Endodermal cell (in vitro differentiated cells): ENCODE data around the gene CUEDC2. TPM values are rescaled to one million over a fixed set of nuclear protein-coding genes. Genes with fewer than 3 reads are reported as not detected.

Experiments
- DNase-seq: peaks from one replicate; pipeline ENCODE4 v3.0.0-alpha.2; 2017
- H3K27ac ChIP-seq: 2 replicates; pipeline ENCODE4 v1.5.1; 2013; ENCODE audit warnings: mild to moderate bottlenecking, low read depth, low read length, moderate library complexity
- H3K27me3 ChIP-seq: 2 replicates; pipeline ENCODE4 v1.6.1; 2013; ENCODE audit warnings: mild to moderate bottlenecking, low read length, moderate library complexity; ENCODE audit not compliant: insufficient read depth, control insufficient read depth, poor library complexity, severe bottlenecking
- H3K36me3 ChIP-seq: 2 replicates; pipeline ENCODE4 v1.7.0; 2013; ENCODE audit warnings: mild to moderate bottlenecking, low read length, moderate library complexity; ENCODE audit not compliant: control insufficient read depth, insufficient read depth
- H3K4me1 ChIP-seq: one replicate; pipeline ENCODE4 v1.7.0; 2013; ENCODE audit warnings: low read length; ENCODE audit not compliant: control insufficient read depth, insufficient read depth
- H3K4me3 ChIP-seq: 2 replicates; pipeline ENCODE4 v1.5.1; 2013; ENCODE audit warnings: mild to moderate bottlenecking, low read length, moderate library complexity
- H3K9ac ChIP-seq: 2 replicates; pipeline ENCODE4 v1.6.1; 2013; ENCODE audit warnings: mild to moderate bottlenecking, low read length, moderate library complexity; ENCODE audit not compliant: poor library complexity, severe bottlenecking; ENCODE audit errors: extremely low read depth
- H3K9me3 ChIP-seq: 2 replicates; pipeline ENCODE4 v1.6.1; 2013; ENCODE audit warnings: mild to moderate bottlenecking, low read length, moderate library complexity; ENCODE audit not compliant: control insufficient read depth
- H3K27ac Mint-ChIP-seq: 2 replicates; pipeline ENCODE4 v1.8.0; 2020; ENCODE audit warnings: mixed read lengths
- H3K27me3 Mint-ChIP-seq: 2 replicates; pipeline ENCODE4 v1.8.0; 2021; ENCODE audit warnings: mild to moderate bottlenecking, mixed read lengths; ENCODE audit not compliant: insufficient read depth
- H3K36me3 Mint-ChIP-seq: 2 replicates; pipeline ENCODE4 v1.8.0; 2020; ENCODE audit warnings: low read depth, mixed read lengths
- H3K4me1 Mint-ChIP-seq: 2 replicates; pipeline ENCODE4 v1.8.0; 2020; ENCODE audit warnings: mixed read lengths
- H3K4me3 Mint-ChIP-seq: 2 replicates; pipeline ENCODE4 v1.8.0; 2020; ENCODE audit warnings: mild to moderate bottlenecking, moderate library complexity, mixed read lengths
- H3K9me3 Mint-ChIP-seq: 2 replicates; pipeline ENCODE4 v1.8.0; 2020; ENCODE audit warnings: mild to moderate bottlenecking, mixed read lengths
- WGBS, 2 experiments: methylation state at CpG; one replicate each; pipeline versions ENCODE4 v1.1.5 to v1.1.7; 2013; ENCODE audit warnings: missing lambda C conversion rate in 2 of 2, mixed read lengths in 1 of 2; ENCODE audit not compliant: insufficient coverage in 1 of 2, insufficient read length in 1 of 2; 5-methylcytosine and 5-hydroxymethylcytosine counted together
- total RNA-seq, 2 donors: library from RNA; stranded (reverse); fragmentation: NEBNext Ultra II Directional in 1 of 2; extraction: Animal tissue kit (Norgen Biotek cat#: 25700) in 1 of 2; gene quantifications; 2 replicates in 1 of 2; 3 replicates in 1 of 2; pipeline ENCODE4 v1.2.1, GENCODE V29; 2021
- TF ChIP-seq, protein P1 (sequence below): fragments of 200-600 bp; sonication (generic); conservative IDR thresholded peaks from 2 replicates; pipeline ENCODE4 v1.5.0; 2021; ENCODE audit warnings: antibody characterized with exemption, mild to moderate bottlenecking

The CUEDC2 gene
- total RNA-seq, 2 donors from 2014 or later = 51.7 to 82.9 TPM

DNA sequence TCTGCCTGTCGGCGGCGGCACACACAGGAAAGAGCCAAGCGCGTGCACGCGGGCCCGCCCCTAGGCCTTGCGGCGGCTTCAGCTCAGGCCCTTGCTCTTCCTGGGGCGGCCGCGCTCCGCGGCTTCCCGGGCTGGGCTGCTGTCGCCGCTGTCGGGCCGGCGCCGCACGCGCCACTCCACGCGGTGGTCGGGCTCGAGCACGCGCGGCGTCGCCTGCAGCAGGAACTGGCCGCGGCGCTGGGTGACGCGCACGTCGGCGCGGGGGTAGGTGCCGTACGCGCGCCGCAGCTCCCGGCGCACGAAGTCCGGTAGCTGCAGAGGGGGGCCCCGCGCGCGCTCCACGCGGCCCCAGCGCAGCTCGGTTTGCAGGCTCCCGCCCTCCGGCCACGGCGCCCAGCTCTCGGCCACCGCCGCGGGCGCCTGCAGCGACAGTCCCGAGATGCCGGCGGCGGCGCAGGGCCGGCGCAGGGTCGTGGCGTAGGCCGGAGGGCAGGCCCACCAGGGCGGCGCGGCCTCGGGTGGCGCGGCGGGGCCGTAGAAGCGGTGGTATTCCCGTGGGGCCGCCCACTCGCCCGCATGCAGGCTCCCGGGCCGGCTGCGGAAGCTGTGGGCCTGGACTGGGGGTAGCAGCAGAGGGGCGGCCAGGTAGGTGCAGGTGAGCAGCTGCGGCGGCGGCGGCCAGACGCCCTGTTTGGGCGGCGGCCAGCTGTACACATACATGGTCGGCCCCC lies 18.2 kb upstream of the CUEDC2 start:
- peak; percentile 92 for DNase-seq
- Histone ChIP-seq H3K4me1 (peaks cover 8% of the 10 kb centered on the region), H3K27me3 (peaks cover 12% of the 10 kb centered on the region), H3K9me3 (no peaks in the 10 kb centered on the region), H3K4me3 (peak overlapping the region; percentile 92), H3K27ac (no peak overlapping the region), H3K9ac (peak overlapping the region; percentile 70), H3K36me3 (peaks cover 4% of the 10 kb centered on the region)
- Mint-ChIP-seq H3K36me3 (peaks cover 7% of the 10 kb centered on the region), H3K27ac (peak overlapping the region; percentile 97), H3K9me3 (no peaks in the 10 kb centered on the region), H3K4me1 (peaks cover 31% of the 10 kb centered on the region), H3K27me3 (peaks cover 20% of the 10 kb centered on the region), H3K4me3 (peak overlapping the region; percentile 81)
- WGBS, 2 experiments = 0% methylated on average over 47 to 104 of the region's 104 CpGs
- TF ChIP-seq, protein P1, sequence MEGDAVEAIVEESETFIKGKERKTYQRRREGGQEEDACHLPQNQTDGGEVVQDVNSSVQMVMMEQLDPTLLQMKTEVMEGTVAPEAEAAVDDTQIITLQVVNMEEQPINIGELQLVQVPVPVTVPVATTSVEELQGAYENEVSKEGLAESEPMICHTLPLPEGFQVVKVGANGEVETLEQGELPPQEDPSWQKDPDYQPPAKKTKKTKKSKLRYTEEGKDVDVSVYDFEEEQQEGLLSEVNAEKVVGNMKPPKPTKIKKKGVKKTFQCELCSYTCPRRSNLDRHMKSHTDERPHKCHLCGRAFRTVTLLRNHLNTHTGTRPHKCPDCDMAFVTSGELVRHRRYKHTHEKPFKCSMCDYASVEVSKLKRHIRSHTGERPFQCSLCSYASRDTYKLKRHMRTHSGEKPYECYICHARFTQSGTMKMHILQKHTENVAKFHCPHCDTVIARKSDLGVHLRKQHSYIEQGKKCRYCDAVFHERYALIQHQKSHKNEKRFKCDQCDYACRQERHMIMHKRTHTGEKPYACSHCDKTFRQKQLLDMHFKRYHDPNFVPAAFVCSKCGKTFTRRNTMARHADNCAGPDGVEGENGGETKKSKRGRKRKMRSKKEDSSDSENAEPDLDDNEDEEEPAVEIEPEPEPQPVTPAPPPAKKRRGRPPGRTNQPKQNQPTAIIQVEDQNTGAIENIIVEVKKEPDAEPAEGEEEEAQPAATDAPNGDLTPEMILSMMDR = peak; percentile 20

DNA sequence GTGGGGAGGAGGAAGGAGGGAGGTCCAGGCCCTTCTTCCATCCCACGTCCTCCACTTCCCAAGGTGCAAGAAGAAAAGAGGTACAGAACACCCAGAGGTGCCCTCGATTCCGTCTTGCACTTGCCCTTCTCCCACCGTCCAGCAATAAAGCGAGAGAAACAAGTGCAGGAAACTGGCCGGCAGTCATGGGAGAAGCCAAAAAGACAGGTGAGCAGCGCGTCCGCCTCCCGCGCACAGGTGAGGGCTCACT lies 17.7 kb upstream of the CUEDC2 start:
- peaks cover 27% of the 10 kb centered on the region for H3K4me1 Mint-ChIP-seq
- peaks cover 4% of the 10 kb centered on the region for H3K36me3 ChIP-seq
- H3K4me3 Mint-ChIP-seq = peak overlapping the region; percentile 81

DNA sequence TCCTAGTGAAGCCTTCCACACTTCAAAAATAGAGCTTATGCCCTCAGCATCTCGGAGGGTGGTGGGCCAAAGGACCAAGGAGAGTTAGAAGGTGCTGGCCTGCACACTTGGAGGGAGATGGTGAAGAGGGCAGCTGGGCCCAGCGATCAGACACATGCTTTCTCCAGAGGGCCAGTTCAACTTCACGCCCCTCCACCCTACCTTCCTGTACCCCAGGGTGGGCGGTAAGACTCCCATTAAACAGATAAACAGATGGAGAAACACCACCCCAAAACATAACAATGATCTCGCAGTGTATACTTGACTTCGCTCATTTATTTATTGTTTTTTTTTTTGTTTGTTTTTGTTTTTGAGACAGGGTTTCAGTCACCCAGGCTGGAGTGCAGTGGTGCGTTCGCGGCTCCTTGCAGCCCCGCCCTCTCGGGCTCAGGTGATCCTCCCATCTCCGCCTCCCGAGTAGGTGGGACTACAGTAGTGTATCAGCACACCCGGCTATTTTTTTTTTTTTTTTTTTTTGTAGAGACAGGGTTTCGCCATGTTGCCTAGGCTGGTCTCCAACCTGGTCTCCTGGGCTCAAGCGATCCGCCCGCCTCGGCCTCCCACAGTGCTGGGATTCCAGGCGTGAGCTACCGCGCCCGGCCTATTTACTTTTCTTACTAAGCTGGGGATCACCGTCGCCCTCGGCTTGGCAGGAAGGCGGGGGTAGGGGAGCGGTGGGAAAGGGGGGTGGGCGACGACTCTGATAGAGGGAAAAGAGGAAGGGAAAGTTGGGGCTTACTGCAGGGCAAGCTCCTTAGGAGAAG lies 17.1 kb upstream of the CUEDC2 start:
- Histone ChIP-seq H3K9me3 (no peaks in the 10 kb centered on the region), H3K27ac (no peak overlapping the region), H3K27me3 (peaks cover 12% of the 10 kb centered on the region), H3K36me3 (peaks cover 4% of the 10 kb centered on the region), H3K4me1 (peaks cover 8% of the 10 kb centered on the region), H3K9ac (peak overlapping the region; percentile 70), H3K4me3 (peak overlapping the region; percentile 92)
- DNase-seq = peak; percentile 94
- Mint-ChIP-seq H3K4me1 (peaks cover 22% of the 10 kb centered on the region), H3K4me3 (peak overlapping the region; percentile 81), H3K27me3 (peaks cover 20% of the 10 kb centered on the region), H3K36me3 (peaks cover 7% of the 10 kb centered on the region), H3K9me3 (no peaks in the 10 kb centered on the region), H3K27ac (peak overlapping the region; percentile 97)
- WGBS, 2 experiments = 0 to 9% methylated on average over 8 to 29 of the region's 30 CpGs
- TF ChIP-seq, protein P1 = no peak

More for the DNA sequence above, 17.7 kb upstream of the CUEDC2 start:
- WGBS, 2 experiments = 0% methylated on average over 7 to 11 of the region's 11 CpGs
- peaks cover 12% of the 10 kb centered on the region for H3K27me3 ChIP-seq
- peak overlapping the region; percentile 92 for H3K4me3 ChIP-seq
- H3K9ac ChIP-seq = peak overlapping the region; percentile 70
- peaks cover 8% of the 10 kb centered on the region for H3K4me1 ChIP-seq
- Mint-ChIP-seq H3K36me3 (peaks cover 7% of the 10 kb centered on the region), H3K9me3 (no peaks in the 10 kb centered on the region), H3K27me3 (peaks cover 20% of the 10 kb centered on the region), H3K27ac (peak overlapping the region; percentile 97)
- H3K27ac ChIP-seq = no peak overlapping the region
- TF ChIP-seq, protein P1 = no peak
- no peaks in the 10 kb centered on the region for H3K9me3 ChIP-seq
- DNase-seq = no peak
